AG09309 (cell line): Measurements from ENCODE around the gene PRKG1.
"Not testable (repeated sequence)": the region's sequence is repeated elsewhere in the genome, so short reads cannot be mapped to it uniquely, and the experiment has no call there.

Experiments used
- DNase-seq: peaks from one replicate; pipeline ENCODE4 v3.0.0-alpha.2; 2010; ENCODE audit warnings: low read depth
- H3K4me3 ChIP-seq: 2 replicates; pipeline ENCODE4 v1.5.1; 2011; ENCODE audit warnings: mild to moderate bottlenecking, low read depth, low read length, moderate library complexity; ENCODE audit not compliant: control insufficient read depth
- TF ChIP-seq, protein P1 (sequence below): IDR thresholded peaks from 2 replicates; pipeline ENCODE4 v1.5.1; 2011; ENCODE audit warnings: mild to moderate bottlenecking, low read depth, low read length, inconsistent platforms; ENCODE audit not compliant: insufficient read depth, control insufficient read depth; ENCODE audit errors: missing control alignments

Gene PRKG1

DNA sequence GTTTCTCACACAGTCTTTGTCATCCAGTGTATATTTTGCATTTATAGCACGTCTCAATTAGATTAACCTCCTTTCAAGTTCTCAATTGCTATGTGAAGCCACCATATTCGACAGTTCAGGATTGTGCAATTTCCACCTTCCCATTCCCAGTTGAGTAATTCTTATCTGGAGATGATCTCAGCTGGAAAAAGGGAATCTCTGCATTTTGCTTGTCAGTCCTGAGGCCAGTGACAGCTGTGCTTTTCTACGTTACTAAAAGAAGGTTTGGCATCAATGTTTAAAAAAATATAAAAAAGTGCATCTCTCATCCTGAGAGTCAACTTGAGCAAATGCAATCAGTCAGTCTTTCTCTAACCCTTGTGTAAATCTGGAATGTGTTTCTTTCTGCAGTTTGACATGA, 247.7 kb downstream of the PRKG1 start:
- peak; percentile 43 for DNase-seq

DNA sequence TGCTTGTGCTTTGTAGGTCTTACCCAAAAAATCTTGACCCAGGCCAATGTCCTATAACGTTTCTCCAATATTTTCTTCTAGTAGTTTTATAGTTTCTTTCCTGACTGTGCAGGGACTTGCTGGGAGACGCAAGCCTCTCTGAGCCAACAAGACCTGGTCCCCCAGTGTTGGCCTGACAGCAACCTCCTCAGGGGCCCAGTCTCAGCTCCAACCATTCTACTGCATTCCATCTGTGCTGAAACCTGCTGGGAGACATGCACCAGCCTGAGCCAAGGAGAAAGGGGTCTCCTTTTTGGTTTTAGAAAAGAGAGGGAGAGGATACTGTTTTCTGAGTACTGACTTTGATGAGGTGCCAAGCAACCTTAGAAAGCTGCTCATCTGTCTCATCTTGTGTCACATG, 251.4 kb downstream of the PRKG1 start:
- TF ChIP-seq, protein P1, sequence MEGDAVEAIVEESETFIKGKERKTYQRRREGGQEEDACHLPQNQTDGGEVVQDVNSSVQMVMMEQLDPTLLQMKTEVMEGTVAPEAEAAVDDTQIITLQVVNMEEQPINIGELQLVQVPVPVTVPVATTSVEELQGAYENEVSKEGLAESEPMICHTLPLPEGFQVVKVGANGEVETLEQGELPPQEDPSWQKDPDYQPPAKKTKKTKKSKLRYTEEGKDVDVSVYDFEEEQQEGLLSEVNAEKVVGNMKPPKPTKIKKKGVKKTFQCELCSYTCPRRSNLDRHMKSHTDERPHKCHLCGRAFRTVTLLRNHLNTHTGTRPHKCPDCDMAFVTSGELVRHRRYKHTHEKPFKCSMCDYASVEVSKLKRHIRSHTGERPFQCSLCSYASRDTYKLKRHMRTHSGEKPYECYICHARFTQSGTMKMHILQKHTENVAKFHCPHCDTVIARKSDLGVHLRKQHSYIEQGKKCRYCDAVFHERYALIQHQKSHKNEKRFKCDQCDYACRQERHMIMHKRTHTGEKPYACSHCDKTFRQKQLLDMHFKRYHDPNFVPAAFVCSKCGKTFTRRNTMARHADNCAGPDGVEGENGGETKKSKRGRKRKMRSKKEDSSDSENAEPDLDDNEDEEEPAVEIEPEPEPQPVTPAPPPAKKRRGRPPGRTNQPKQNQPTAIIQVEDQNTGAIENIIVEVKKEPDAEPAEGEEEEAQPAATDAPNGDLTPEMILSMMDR: no peak
- no peak overlapping the region for H3K4me3 ChIP-seq
- no peak for DNase-seq

More for the DNA sequence above, 247.7 kb downstream of the PRKG1 start:
- TF ChIP-seq, protein P1: no peak
- no peak overlapping the region for H3K4me3 ChIP-seq

DNA sequence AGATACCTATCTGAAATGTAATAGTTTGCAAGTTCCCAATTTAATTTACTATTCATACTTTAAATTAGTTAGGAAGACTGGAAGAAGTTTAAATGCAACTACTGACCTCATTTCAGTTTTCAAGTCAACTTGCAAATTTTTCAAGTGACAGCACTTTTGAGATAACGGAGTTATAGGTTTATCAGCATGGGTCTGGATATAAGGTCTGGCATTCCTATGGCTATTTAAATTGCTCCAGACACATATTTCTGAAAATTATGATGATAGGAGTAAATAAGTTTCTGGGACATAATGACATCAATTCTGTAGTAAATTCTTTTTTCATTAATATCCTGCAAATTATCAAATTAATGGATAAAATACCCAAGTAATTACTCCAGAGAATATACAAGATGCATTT, 251.9 kb downstream of the PRKG1 start:
- no peak overlapping the region for H3K4me3 ChIP-seq
- DNase-seq: no peak
- TF ChIP-seq, protein P1: no peak

DNA sequence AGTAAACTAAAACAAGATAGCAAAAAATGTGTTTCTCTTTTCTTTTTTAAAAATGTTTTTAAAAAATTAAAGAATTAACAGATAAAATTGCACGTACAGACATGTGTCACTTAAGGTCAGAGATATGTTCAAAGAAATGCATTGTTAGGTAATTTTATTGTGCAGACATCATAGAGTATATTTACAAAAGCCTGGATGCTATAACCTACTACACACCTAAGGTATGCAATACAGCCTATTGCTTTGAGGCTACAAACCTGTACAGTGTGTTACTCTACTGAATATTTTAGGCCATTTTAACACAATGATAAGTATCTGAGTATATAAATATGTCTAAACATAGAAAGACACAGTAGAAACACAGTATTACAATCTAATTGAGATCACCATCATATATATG, 253.1 kb downstream of the PRKG1 start:
- TF ChIP-seq, protein P1: no peak
- H3K4me3 ChIP-seq: no peak overlapping the region
- DNase-seq: no peak

DNA sequence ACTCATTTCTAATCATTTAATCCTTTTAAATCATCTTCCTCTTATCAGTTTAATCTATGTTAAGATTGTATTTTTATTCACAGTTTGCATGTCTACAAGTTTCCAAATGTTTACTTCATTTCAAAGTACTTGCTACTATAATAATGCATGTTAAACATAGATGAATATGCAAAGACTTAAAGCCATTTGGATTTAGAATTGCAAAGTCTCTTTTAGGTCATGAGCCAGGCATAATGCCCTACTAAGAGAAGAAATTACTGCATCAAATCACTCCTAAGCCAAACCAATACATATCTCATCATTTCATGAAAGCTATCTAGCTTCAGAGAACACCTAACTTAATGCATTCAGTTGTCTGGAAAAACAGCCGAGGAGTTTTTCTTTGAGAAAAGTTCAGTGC, 266.1 kb downstream of the PRKG1 start:
- DNase-seq: no peak
- no peak overlapping the region for H3K4me3 ChIP-seq
- TF ChIP-seq, protein P1: no peak

DNA sequence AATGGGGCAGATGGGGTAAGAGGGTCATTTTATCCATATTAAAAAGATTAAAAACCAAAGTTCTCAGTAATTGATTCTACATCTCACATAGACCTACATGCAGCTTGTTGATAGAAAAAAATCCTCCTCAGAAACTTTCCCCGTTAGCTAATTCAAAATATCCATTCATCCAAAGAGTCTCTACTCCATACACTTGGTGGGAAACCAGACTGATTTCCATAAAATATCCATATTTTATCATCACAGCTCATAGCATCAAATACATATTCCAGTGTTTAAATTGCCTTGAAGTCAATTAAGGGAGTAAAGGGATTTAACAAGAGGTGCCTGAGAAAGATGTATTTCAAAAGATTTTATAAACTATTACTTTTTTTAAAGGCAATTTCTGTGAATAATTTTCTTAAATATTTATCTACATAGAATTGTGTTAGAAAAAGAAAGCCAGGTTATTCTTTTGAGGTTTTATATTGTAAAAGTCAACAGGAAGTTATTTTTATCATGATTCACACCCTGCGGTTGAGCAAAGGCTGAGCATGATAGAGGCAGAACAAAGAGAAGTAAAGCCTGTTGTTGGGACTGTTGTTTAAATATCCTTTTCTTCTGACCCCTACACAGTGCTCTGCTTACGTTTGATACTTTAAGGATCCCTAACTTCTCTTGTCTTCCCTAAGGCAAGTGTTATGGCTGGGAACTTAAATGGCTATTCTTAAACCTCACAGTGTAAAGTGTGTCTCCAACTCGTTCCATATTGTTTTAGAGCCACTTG, 266.7 kb downstream of the PRKG1 start:
- no peak overlapping the region for H3K4me3 ChIP-seq
- no peak for DNase-seq
- TF ChIP-seq, protein P1: no peak

DNA sequence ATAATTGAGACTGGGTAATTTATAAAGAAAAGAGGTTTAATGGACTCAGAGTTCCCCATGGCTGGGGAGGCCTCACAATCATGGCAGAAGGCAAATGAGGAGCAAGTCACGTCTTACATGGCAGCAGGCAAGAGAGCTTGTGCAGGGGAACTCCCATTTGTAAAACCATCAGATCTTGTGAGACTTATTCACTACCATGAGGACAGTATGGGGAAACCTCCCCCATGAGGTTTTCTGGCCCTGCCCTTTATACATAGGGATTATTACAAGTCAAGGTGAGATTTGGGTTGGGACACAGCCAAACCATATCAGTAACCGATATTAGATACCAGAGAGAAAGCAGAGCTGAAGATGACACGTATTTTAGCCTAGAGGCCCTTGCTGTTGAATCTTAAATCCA, 267.5 kb downstream of the PRKG1 start:
- DNase-seq, H3K4me3 ChIP-seq: not testable (repeated sequence)
